NCI-H524 (cell line): ENCODE data around the gene CLIP3.
"Not testable (repeated sequence)": the region's sequence is repeated elsewhere in the genome, so short reads cannot be mapped to it uniquely, and the experiment has no call there.

Source experiments
- DNase-seq, 2 experiments: peaks; one replicate each; lab custom pipeline; 2025; lab: John Stamatoyannopoulos, UW

CLIP3 gene

GRCh38 chr19:36046443-36047050 is 13.9 kb upstream of the CLIP3 start:
- no peak for DNase-seq

- DNase-seq: no peak
These were observed 11.3 kb upstream of the CLIP3 start for GRCh38 chr19:36043952-36044351.

GRCh38 chr19:36041831-36042230 is 9.2 kb upstream of the CLIP3 start:
- no peak for DNase-seq

- DNase-seq: not testable (repeated sequence)
These were observed 8.4 kb upstream of the CLIP3 start for GRCh38 chr19:36041092-36041491.

GRCh38 chr19:36040495-36040894 is 7.8 kb upstream of the CLIP3 start:
- DNase-seq: no peak

- no peak for DNase-seq
These were observed 1.4 kb downstream of the CLIP3 start for GRCh38 chr19:36031308-36031707.

GRCh38 chr19:36030264-36031148 is 2.2 kb downstream of the CLIP3 start:
- peak in 1 of 2 experiments; percentile 38 for DNase-seq

GRCh38 chr19:36028313-36029041 is 4.2 kb downstream of the CLIP3 start:
- DNase-seq: no peak

- DNase-seq: no peak
These were observed 5.0 kb downstream of the CLIP3 start for GRCh38 chr19:36027696-36028095.

GRCh38 chr19:36026091-36026876 is 6.4 kb downstream of the CLIP3 start:
- DNase-seq: no peak

- no peak for DNase-seq
These were observed 7.1 kb downstream of the CLIP3 start for GRCh38 chr19:36025541-36025940.

- no peak for DNase-seq
These were observed 9.2 kb downstream of the CLIP3 start for GRCh38 chr19:36023432-36023831.

GRCh38 chr19:36019061-36019670 is 13.5 kb downstream of the CLIP3 start:
- DNase-seq: no peak

GRCh38 chr19:36014012-36014924 is 18.4 kb downstream of the CLIP3 start, which contains the start of gene ALKBH6:
Gene ALKBH6 (minus strand): TSS chr19:36014213. CDS start chr19:36013397, 816 bp downstream.
- DNase-seq: peak; percentile 100

GRCh38 chr19:36013280-36014011 is 19.2 kb downstream of the CLIP3 start:
- DNase-seq: no peak

- no peak for DNase-seq
These were observed 22.3 kb downstream of the CLIP3 start for GRCh38 chr19:36010402-36010801.

GRCh38 chr19:36009633-36010379 is 22.9 kb downstream of the CLIP3 start:
- DNase-seq: no peak

- DNase-seq: peak in 1 of 2 experiments; percentile 27
These were observed 23.5 kb downstream of the CLIP3 start for GRCh38 chr19:36009220-36009619.
